Endothelial cell of hepatic sinusoid (primary cell): ENCODE results near the gene NFIA.

ENCODE experiments used
- in situ Hi-C: cut with HindIII; loops from 2 replicates; pipeline ENCODE4 v1.10.0; 2017; ENCODE audit warnings: low sequenced_read_pairs

Gene NFIA

GRCh38 chr1:61386323-61386722 lies 304.0 kb downstream of the NFIA start:
- in situ Hi-C loops, result no loop called here

DNA sequence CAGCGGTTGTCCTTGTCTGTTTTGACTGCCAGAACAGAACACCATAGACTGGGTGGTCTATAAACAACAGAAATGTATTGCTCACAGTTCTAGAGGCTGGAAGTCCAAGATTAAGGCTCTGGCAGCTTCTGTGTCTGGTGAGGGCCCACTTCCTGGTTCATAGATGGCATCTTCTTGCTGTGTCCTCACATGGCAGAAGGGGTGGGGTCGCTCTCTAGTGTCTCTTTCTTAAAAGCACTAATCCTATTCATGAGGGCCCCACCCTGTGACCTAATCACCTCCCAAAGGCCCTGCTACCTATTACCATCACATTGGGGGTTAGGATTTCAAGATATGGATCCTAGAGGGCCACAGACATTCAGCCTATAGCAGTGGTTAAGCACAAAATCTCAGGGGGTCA lies 304.4 kb downstream of the NFIA start:
- in situ Hi-C loops, result no loop called here

GRCh38 chr1:61387829-61388228 lies 305.5 kb downstream of the NFIA start:
- in situ Hi-C loops, result no loop called here

- in situ Hi-C loops, result no loop called here
These were observed 306.2 kb downstream of the NFIA start for GRCh38 chr1:61388566-61388965.

GRCh38 chr1:61389194-61389925 lies 307.0 kb downstream of the NFIA start:
- in situ Hi-C loops, result no loop called here

DNA sequence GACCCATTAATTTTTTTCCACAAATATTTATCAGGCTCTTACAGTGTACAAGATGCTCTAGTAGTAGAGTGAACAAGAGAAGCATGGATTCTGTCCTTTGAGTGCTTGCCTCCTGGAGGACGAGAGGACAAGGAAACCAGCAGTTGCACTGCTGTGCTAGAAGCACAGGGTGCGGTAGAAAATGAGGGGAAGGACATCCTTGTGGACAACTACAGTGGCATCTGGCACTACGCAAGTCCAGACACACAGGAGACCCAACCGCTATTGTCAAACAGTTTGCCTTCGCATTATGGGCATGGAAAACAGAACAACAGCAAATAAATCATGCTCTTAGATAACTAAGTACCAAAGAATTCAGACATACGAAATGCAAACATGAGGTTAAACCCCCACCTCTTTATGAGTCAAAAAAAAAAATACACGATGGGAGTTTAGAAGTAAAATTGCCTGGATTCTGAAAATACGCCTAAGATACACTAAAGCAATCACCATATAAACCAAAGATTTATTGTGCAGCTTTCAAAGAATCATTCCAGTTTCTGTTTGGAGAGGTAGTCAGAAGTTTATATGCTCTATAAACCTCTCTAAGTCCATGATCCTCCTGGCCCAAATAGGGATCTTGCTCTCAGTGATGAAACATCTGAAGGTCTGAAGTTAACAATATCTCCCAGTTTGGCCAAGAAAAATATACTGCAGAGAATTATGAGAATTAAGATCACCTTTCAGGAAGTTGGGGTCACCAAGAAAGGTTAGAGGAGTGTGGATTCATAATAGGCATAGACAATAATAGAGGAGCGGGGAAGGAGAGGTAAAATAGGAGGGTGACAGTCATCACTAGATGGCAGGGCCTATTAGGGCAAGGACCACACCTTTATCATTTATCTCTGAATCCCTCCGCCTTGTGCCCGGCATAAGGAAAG lies 307.8 kb downstream of the NFIA start:
- in situ Hi-C loops, result no loop called here

GRCh38 chr1:61391730-61392129 lies 309.4 kb downstream of the NFIA start:
- in situ Hi-C loops, result no loop called here

GRCh38 chr1:61392409-61393242 lies 310.3 kb downstream of the NFIA start:
- in situ Hi-C loops, result no loop called here

- in situ Hi-C loops, result no loop called here
These were observed 311.2 kb downstream of the NFIA start for GRCh38 chr1:61393575-61393974.

DNA sequence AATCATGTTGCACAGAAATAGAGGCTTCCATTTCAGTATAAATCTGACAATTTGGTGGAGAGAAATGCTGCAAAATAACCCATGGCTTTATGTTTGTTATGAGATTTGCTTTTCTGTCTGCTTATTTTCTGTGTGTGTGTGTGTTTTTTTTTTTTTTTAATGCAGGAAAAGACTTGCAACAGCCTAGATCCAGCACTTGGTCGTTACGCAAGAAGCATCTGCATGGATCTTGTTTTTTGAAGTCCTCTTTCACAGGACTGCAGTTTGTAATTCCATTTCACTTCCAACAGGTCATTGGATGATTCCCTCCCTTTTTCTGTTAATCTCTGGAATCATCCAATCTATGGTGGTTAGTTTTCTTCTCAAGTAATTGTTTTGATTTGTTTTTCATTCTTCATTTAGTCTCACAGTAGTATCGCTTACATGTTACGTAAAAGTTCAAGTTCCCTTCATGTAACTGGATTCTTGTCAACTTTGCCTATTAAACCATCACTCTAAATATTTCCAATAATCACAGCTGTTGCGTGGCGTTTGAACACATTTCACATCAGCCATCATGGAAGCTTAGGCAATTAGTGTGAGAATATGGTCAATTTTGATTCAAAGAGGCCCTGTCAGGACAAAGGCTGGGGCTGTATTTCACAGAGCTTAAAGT lies 312.9 kb downstream of the NFIA start:
- in situ Hi-C loops, result no loop called here

DNA sequence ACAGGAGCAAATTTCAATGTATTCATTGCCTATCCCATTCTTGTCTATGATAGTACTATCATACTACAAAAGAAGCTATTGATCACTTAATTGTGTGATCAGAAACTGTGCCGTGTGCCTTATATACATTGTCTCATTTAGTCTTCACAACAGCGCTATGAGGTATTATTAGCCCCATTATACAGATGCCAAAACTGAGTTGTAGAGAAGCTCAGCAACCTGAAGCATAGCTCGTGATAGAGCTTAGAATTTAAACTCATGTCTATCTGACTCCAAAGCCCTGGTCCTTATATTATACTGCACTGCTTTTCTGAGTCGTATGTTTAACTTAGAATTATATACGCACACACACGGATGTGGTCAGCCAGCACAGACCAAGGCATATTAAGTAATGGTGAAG lies 315.1 kb downstream of the NFIA start:
- in situ Hi-C loops, result no loop called here

GRCh38 chr1:61397935-61398334 lies 315.6 kb downstream of the NFIA start:
- in situ Hi-C loops, result no loop called here

- in situ Hi-C loops, result no loop called here
These were observed 316.8 kb downstream of the NFIA start for GRCh38 chr1:61399199-61399598.

GRCh38 chr1:61400131-61400770 lies 317.9 kb downstream of the NFIA start:
- in situ Hi-C loops, result no loop called here

DNA sequence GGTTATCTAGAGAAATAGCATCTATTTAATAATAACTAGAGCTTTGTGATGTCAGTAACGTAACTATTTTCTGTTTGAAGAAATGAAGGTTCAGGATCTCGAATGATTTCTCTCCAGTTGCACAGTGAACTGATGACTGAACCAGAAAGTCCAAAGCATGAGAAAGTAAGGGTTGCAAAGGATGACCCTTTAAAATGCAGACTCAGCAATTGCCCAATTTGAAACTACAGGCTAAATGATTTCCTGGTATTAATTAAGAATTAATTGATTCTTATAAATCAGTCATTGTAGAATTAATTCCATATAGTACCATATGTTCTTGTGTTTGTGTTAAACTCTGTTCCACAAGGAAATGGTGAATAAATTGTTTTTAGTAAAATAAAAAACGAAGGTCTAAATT lies 318.6 kb downstream of the NFIA start:
- in situ Hi-C loops, result no loop called here

DNA sequence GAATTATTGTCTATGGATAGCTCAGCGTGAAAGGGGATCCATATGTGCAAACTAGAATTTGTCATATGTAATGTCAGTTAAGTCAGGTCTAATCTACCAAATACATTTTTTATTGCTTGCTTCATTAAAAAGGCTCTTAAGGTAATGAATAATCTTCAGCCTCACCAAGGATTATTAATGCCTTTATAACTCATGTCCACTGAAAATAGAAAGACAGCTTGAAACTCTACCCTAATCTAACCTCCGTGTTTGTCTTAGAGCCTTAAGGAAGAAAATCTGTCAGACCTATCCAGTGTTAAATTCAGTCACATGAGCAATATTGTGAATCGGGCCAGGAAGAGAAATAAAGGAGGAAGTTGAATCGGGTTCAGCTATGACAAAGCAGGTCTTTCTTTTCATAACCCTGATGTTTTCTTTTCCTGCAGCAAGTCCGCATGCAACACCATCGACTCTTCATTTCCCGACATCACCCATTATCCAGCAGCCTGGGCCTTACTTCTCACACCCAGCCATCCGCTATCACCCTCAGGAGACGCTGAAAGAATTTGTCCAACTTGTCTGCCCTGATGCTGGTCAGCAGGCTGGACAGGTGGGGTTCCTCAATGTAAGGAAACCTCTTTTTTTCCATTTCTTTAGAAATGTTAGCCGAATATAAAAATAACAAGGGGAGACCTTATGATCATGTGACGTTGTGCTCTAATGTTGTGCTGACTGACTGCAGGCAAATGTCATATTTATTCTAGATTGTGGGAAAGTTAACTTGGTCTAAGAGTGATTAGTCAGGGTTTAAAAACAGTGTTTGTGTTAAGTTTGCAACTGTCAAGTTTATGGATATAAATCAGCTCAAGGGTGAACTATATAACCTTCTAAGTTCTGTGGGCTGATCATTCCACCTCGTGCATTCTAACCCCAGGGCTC lies 321.6 kb downstream of the NFIA start:
- in situ Hi-C loops, result no loop called here

DNA sequence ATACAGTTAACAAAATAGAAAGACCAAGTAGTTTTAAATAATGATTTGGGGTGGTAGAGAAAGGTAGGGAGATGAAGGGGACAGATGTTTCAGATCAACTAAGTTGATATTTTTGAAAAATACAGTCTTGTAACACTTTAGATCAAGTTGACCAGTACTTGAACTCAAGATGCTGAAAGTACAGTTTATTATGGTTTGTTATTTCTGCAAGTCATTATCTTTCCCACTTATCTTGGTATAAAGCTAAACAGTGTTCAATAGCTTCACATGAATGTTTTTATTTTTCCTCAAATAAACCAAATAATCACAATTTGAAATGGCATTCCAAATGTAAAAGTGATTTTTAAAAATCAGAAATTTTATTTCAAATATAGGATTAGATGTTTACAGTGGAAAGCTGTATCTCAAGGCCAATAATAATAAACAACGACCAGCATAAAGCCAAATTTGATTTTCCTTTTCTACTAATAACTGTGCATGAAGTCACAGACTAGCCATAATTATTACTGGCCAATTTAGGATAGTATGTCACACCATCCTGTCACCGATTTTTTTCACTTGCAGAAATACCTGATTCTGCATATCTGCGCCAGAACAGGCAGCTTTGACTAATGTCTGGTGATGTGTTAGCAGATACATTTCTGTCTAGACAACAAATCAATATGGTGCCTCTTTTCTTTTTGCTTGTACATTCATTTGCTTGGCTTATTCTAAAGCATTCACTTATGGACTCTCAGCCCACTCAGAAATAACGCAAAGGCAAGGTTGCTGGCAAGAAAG lies 322.4 kb downstream of the NFIA start:
- in situ Hi-C loops, result no loop called here

- in situ Hi-C loops, result no loop called here
These were observed 324.1 kb downstream of the NFIA start for GRCh38 chr1:61406467-61406866.
